ENCODE results near the gene PRKAG1.

Gene PRKAG1

GRCh38 chr12:49015196-49015595, 3.4 kb downstream of the PRKAG1 start:
- no peak for DNase-seq

GRCh38 chr12:49014547-49014946, 4.0 kb downstream of the PRKAG1 start:
- no peak for DNase-seq

DNA sequence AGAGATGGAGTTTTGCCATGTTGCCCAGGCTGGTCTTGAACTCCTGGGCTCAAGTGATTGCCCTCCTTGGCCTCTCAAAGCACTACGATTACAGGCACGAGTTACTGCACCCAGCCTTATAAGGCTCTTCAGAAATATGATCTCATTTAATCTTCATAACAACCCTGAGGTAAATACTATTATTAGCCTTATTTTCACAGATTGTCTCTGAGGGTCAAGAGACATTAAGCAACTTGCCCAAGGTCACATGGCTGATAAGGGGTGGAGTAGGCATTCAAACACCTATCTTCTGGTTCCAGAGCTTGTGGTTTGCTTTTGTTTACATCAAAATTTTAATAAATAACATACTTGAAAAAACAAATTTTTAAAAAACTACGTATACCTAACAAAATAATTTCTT, 5.1 kb downstream of the PRKAG1 start:
- DNase-seq, result no peak

DNA sequence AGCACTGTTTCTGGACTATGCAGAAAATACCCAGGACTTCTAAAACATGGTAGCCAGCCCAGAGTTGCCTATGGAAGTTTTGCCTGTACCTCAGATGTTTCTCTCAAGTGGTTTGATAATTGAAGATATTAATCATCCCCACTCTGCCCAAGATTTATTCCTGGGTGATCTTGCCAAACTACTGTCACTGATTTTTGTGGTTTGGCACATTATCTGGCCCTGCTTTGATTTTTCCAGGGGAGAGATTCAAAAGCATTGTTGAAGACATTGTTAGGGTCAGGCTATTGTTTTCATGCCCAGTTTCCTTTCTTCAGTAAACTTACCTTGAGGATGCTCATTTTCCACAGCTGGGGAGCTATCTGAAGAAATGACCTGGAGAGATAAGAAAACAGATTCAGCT, 5.8 kb downstream of the PRKAG1 start:
- no peak for DNase-seq

DNA sequence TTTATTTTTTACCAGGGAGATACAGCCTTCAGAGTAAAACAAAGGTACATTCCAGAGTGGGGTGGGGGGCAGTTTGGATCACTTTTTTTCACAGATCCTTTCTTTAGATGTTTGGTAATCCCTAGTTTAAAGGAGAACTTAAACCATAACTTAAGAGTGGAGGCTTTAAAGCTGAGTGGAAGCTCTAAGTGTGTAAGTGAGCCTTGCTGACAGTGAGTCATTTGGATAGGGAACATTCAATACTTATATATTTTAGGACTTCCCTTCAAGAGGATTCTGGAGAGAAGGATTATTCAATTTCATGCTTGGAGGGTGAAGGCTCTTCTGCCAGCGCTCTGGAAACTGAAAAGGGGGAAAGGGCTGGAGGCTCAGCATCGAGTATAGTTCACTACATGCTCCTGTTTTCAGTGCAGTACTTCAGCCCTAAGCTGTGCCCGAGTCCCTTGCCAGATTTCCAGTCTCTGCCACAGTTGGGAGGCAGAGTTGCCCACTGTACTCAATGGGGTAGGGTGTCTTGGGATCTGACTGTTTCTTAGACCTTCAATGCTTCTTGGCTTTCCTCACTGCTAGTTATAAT, 8.4 kb downstream of the PRKAG1 start:
- no peak for DNase-seq

- no peak for DNase-seq
Observed at GRCh38 chr12:49008943-49009342, 9.6 kb downstream of the PRKAG1 start.

DNA sequence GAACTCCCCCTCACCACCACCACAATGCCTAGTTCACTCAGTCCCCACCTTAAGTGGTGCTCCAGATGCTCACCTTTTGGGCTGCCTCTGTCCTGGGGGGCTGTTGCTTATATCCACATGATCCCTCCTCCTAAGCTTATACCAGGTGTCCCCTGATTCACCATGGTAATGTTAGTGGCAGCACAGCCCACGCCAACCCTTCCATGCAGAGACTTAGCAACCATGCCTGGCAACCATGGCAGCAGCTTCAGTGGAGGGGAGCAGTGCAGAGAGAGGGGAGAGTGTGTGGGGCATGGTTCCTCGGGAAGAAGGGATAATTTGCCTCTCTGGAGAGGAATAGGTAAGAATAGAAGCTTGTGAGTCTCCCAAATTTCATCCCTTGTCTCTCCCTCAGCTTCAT, 18.2 kb downstream of the PRKAG1 start:
- DNase-seq, result peak in 25 of 56 donors; percentile 16 to 79 (median 46)

- peak in 36 of 56 donors; percentile 16 to 86 (median 46) for DNase-seq
Observed at GRCh38 chr12:48999371-49000131, 19.0 kb downstream of the PRKAG1 start, which contains the start of gene DDN. Gene DDN, minus strand, starts transcription at chr12:48999375. Its CDS starts 88 bp downstream, at chr12:48999287.

DNA sequence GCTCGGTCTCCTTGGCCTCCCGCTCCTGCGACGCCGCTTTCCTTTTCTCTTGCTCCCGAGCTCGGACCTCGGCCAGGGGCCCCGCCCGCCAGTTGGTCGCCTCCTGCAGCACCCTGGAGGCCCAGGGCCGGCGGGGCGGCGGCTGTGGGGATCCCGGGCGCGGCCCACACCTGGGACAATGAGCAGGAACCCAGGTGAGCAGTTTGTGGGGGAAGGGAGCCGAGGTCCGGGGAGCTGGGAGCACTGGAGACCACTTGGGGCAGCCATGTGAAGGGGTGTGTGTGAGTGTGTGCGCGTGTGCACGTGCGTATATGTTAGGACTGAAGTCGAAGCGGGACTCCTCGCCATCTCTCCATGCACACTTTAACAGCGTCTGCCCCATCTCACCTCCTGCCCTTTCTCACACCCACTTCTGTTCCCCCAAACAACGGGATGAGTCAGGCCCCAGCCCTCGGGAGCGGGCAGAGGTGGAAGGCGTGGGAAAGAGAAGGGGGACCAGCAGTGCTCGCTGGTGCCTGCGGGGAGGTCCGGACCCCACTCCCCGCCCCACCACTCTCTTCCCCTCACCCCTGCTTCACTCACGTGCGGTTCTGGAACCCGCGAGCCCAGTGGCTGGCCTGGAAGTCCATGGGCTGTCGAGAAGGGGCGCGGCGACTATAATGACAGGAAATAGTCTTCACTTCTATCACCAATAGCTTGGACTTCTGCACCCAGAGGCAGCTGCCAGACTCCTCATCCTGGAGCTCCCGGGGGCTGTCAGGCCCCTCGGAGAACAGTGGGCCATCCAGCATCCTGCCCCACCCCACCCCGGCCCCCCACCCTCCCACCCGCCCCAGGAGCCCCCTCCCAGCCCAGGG, 19.9 kb downstream of the PRKAG1 start:
- DNase-seq, result no peak

- peak in 1 of 56 donors; percentile 19 for DNase-seq
Observed at GRCh38 chr12:48997719-48998496, 20.7 kb downstream of the PRKAG1 start.

GRCh38 chr12:48996794-48997718, 21.5 kb downstream of the PRKAG1 start:
- peak in 43 of 56 donors; percentile 10 to 77 (median 52) for DNase-seq

DNA sequence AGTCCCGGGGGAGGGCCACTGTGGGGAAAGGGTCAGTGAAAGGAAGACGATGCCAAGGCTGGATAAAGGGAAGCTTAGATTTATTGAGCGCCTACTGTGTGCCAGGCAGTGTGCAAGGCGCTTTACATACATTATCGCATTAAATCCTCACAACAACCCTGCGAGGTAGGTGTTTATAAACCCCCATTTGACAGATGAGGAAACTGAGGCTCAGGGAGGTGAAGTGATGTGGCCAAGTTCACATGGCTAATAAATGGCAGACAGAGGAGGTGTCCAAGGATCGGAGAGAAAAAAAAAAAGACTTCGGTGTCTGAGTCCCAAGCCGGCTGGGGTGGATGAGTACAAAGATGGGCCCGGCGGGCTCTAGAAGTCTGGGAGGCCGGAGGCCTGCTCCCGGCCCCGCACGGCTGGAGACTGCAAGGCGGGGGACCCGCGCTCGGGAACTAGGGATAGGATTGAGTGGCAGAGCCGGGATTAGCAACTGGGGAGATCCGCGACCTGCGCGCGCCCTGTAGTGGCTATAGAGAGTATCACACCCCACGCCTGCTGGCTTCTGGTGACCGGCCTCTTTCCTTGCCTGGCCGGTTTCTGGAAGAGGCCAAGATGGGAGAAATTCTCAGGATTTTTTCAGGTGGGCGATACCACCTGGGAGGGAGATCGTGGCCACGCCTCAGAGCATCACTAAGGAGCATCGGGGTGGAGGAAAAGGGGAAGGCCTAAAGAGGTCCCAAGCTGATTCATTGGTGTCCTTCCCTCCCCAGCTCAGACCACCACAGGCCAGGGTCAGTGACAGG, 23.3 kb downstream of the PRKAG1 start:
- DNase-seq, result peak in 48 of 56 donors; percentile 18 to 85 (median 52)

DNA sequence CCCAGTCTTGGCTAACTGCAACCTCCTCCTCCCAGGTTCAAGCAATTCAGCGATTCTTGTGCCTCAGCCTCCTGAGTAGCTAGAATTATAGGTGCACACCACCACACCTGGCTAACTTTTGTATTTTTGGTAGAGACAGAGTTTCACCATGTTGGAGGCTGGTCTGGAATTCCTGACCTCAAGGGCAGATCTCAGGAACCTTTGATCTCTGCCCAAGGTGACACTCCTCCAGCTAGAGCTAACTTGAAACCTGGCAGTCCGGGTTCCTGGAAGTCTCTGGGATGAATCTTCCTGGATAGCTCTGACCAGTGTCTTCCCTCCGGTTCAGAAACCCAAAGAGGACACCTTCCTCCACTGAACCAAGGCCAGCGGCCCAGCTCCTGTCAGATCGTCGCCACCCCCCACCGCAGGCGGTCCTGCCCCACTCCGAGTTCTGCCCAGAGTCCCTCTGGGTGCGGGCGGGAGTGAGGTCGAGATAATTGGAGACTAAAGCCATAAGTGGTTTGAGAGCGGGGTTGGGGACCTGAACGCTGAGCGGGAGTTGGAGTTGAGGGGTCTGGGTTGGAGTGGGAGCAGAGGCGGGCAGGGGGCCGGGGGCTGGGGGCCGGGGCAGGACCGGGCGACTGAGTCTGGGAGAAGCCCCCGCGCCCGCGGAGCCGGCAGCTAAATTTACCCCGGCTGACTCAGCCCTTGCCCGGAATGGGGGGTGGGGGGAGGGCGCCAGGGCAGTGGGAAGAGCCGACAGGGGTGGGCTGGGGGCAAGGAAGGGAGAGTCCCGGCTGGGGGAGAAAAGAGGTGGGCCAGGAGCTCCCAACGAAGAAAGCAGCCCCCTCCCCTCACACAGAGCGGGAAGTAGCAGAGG, 24.1 kb downstream of the PRKAG1 start:
- no peak for DNase-seq

- DNase-seq, result no peak
Observed at GRCh38 chr12:48993787-48994186, 24.8 kb downstream of the PRKAG1 start.

- no peak for DNase-seq
Observed at GRCh38 chr12:48991247-48992050, 27.1 kb downstream of the PRKAG1 start.

- no peak for DNase-seq
Observed at GRCh38 chr12:48990552-48990951, 28.0 kb downstream of the PRKAG1 start.

GRCh38 chr12:48988030-48988649, 30.4 kb downstream of the PRKAG1 start:
- DNase-seq, result peak in 28 of 56 donors; percentile 12 to 68 (median 28)
